Measurements from ENCODE around the gene LHPP.

LHPP gene

DNA sequence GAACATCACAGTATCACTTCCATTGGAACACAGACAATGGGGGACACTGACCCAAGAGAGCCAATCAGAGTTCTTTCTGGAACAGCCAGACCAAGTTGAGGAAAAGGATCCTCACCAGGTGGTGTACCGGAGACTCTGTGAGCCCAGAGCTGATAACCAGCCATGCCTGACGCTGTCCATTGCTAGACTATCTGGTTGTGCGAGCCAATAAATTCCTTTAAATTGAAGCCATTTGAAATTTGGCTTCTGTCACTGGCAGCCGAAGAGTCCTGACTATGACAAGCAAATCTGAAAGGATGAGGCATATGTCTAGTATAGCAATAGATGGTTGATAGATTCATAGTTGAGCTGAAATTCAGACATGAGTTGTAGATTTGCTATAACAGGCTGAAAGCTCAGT lies 3.1 kb upstream of the LHPP start:
- no peak overlapping the region for H3K9ac ChIP-seq (ENCODE audit: insufficient read length, low read depth)
- no peak overlapping the region for H3K4me3 ChIP-seq (ENCODE audit: insufficient read length, low read depth)
- no peaks in the 10 kb centered on the region for H3K36me3 ChIP-seq (ENCODE audit: insufficient read depth, insufficient read length, low read length)
- peaks cover 14% of the 10 kb centered on the region for H3K4me1 ChIP-seq (ENCODE audit: insufficient read depth, insufficient read length)
- no peak for DNase-seq (ENCODE audit: low read depth, low spot score)
- H3K27me3 ChIP-seq (ENCODE audit: insufficient read depth, insufficient read length): no peaks in the 10 kb centered on the region
- TF ChIP-seq SUZ12 (IDR thresholded peaks at IDR 0.05; ENCODE audit: extremely low read depth, insufficient read depth, insufficient read length) (no peak), YY1 (IDR thresholded peaks at IDR 0.05; ENCODE audit: insufficient read depth, insufficient read length) (no peak), ZNF274 (IDR thresholded peaks at IDR 0.05; ENCODE audit: low read depth, low read length) (no peak)
- H3K9me3 ChIP-seq (ENCODE audit: insufficient read depth, low read length): no peaks in the 10 kb centered on the region

DNA sequence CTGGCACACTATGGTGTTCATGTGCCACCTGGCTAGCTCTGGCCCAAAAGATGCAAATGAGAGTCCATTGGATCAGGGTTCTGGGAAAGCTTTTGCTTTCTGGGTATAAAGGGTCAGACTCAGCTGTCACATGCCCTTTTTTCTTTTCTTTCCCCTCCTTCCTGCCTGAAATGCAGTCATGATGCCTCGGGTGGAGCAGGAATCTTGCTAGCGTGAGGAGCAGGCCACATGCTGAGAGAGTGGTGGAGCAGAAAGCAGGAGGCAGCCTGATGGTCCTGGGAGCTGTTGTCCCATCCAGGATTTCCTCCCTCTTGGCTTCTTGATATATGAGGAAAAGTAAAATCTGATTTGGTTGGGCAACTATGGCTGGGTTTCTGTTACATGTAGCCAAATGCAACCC lies 2.7 kb upstream of the LHPP start:
- no peaks in the 10 kb centered on the region for H3K27me3 ChIP-seq (ENCODE audit: insufficient read depth, insufficient read length)
- no peak for TF ChIP-seq YY1 (IDR thresholded peaks at IDR 0.05; ENCODE audit: insufficient read depth, insufficient read length)
- TF ChIP-seq ZNF274 (IDR thresholded peaks at IDR 0.05; ENCODE audit: low read depth, low read length): no peak
- no peak for TF ChIP-seq SUZ12 (IDR thresholded peaks at IDR 0.05; ENCODE audit: extremely low read depth, insufficient read depth, insufficient read length)
- peaks cover under 1% of the 10 kb centered on the region for H3K36me3 ChIP-seq (ENCODE audit: insufficient read depth, insufficient read length, low read length)
- no peak overlapping the region for H3K9ac ChIP-seq (ENCODE audit: insufficient read length, low read depth)
- no peaks in the 10 kb centered on the region for H3K9me3 ChIP-seq (ENCODE audit: insufficient read depth, low read length)
- H3K4me3 ChIP-seq (ENCODE audit: insufficient read length, low read depth): no peak overlapping the region
- no peak for DNase-seq (ENCODE audit: low read depth, low spot score)
- peaks cover 14% of the 10 kb centered on the region for H3K4me1 ChIP-seq (ENCODE audit: insufficient read depth, insufficient read length)

DNA sequence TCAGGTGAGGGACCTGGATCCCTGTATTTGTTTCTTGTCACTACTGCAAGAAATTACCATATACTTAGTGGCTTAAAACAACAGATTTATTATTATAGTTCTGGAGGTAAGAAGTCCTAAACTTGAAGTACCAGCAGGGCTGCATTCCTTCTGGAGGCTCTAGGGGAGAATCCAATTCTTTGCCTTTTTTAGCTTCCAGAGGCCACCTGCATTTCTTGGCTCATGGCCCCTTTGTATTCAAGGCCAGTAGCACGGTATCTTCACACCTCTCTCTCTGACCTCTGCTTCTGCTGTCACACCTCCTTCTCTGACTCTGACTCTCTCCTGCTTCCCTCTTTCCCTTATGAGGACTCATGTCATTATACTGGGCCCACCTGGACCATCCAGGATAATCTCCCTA lies 2.2 kb upstream of the LHPP start:
- H3K4me1 ChIP-seq (ENCODE audit: insufficient read depth, insufficient read length): peaks cover 14% of the 10 kb centered on the region
- TF ChIP-seq YY1 (IDR thresholded peaks at IDR 0.05; ENCODE audit: insufficient read depth, insufficient read length) (no peak), SUZ12 (IDR thresholded peaks at IDR 0.05; ENCODE audit: extremely low read depth, insufficient read depth, insufficient read length) (no peak), ZNF274 (IDR thresholded peaks at IDR 0.05; ENCODE audit: low read depth, low read length) (no peak)
- no peak for DNase-seq (ENCODE audit: low read depth, low spot score)
- H3K4me3 ChIP-seq (ENCODE audit: insufficient read length, low read depth): no peak overlapping the region
- no peaks in the 10 kb centered on the region for H3K9me3 ChIP-seq (ENCODE audit: insufficient read depth, low read length)
- H3K9ac ChIP-seq (ENCODE audit: insufficient read length, low read depth): no peak overlapping the region
- peaks cover 4% of the 10 kb centered on the region for H3K36me3 ChIP-seq (ENCODE audit: insufficient read depth, insufficient read length, low read length)
- H3K27me3 ChIP-seq (ENCODE audit: insufficient read depth, insufficient read length): no peaks in the 10 kb centered on the region

DNA sequence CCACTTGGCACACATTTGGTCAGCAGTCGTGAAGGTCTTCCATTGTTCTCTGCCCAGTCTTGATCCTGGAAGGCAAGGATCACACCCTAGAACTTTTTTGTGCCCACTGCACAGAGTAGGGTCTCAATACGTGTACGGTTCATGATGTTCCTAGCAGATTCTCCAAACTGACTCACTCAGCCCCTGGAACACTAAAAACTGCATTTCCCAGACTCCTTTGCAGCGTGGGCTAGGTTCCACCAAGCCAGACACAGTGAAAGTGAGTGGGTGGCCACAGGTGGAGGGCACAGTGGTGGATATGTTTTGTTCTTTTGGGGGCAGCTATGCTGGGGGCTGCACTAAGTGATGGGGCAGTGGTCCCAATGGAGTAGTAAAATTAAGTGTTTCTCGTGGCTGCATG lies 1.5 kb upstream of the LHPP start:
- H3K4me1 ChIP-seq (ENCODE audit: insufficient read depth, insufficient read length): peaks cover 19% of the 10 kb centered on the region
- H3K4me3 ChIP-seq (ENCODE audit: insufficient read length, low read depth): no peak overlapping the region
- H3K27me3 ChIP-seq (ENCODE audit: insufficient read depth, insufficient read length): no peaks in the 10 kb centered on the region
- TF ChIP-seq SUZ12 (IDR thresholded peaks at IDR 0.05; ENCODE audit: extremely low read depth, insufficient read depth, insufficient read length) (no peak), YY1 (IDR thresholded peaks at IDR 0.05; ENCODE audit: insufficient read depth, insufficient read length) (no peak), ZNF274 (IDR thresholded peaks at IDR 0.05; ENCODE audit: low read depth, low read length) (no peak)
- H3K9me3 ChIP-seq (ENCODE audit: insufficient read depth, low read length): no peaks in the 10 kb centered on the region
- peaks cover 4% of the 10 kb centered on the region for H3K36me3 ChIP-seq (ENCODE audit: insufficient read depth, insufficient read length, low read length)
- H3K9ac ChIP-seq (ENCODE audit: insufficient read length, low read depth): no peak overlapping the region
- no peak for DNase-seq (ENCODE audit: low read depth, low spot score)

DNA sequence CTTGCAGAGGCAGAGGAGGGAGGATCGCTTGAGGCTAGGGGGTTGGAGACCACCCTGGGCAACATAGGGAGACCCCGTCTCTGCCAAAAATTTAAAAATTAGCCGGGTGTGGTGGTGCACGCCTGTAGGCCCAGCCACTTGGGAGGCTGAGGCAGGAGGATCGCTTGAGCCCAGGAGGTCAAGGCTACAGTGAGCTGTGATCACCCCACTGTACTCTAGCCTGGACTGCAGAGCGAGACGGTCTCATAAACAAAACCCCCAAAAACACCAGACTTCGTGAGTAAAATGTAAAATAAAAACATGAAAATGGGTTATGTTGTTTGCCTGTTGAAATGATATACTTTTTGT lies 699 bp downstream of the LHPP start:
- TF ChIP-seq SUZ12 (IDR thresholded peaks at IDR 0.05; ENCODE audit: extremely low read depth, insufficient read depth, insufficient read length): no peak
- TF ChIP-seq YY1 (IDR thresholded peaks at IDR 0.05; ENCODE audit: insufficient read depth, insufficient read length): no peak
- TF ChIP-seq ZNF274 (IDR thresholded peaks at IDR 0.05; ENCODE audit: low read depth, low read length): no peak
- no peaks in the 10 kb centered on the region for H3K27me3 ChIP-seq (ENCODE audit: insufficient read depth, insufficient read length)
- H3K4me1 ChIP-seq (ENCODE audit: insufficient read depth, insufficient read length): peaks cover 17% of the 10 kb centered on the region
- H3K36me3 ChIP-seq (ENCODE audit: insufficient read depth, insufficient read length, low read length): peaks cover 4% of the 10 kb centered on the region
- DNase-seq (ENCODE audit: low read depth, low spot score): no peak
- peak overlapping the region; percentile 85 for H3K9ac ChIP-seq (ENCODE audit: insufficient read length, low read depth)
- no peaks in the 10 kb centered on the region for H3K9me3 ChIP-seq (ENCODE audit: insufficient read depth, low read length)
- peak overlapping the region; percentile 69 for H3K4me3 ChIP-seq (ENCODE audit: insufficient read length, low read depth)

DNA sequence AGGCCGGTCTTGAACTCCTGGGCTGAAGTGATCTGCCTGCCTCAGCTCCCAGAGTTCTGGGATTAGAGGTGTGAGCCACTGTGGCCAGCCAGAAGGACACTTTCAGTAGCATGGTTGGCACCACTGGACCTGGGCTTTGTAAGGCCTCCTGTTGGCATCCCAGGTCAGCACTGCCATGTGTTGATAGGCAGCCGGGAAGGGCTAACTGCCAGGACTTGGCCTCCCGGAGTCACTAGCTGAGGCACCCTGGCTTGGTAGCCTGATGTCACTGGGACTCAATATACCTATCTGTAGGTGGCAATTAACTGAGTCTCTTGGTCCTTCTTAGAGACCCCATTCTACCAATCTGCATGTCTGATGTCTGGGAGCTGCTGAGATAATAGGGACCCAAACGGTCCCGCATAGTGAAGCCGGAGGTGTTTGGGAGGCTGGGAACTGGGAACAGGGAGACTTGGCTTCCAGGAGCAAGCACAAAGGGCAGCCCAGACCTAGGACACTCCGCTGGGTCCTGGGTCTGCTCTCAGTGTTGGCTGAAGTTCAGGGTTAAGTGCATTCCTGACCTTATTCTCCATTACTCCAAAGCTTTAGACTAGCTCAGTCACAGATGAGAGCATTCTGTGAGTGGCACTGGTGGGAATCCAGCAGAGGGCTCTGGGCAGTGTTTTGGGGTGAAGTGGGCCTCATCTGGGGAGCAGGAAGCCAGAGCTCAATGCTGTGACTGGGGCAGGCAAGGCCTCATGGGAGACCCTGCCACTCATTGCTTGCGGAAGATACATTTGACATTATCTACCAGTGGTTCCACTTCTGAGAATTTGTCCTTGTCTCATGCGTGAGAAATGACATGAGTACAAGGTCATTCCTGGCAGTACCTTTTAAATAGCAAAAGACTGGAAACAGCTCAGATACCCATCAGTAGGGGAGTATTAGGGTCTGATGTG lies 2.7 kb downstream of the LHPP start:
- Histone ChIP-seq H3K9ac (ENCODE audit: insufficient read length, low read depth) (peak overlapping the region; percentile 57), H3K36me3 (ENCODE audit: insufficient read depth, insufficient read length, low read length) (peaks cover 4% of the 10 kb centered on the region), H3K27me3 (ENCODE audit: insufficient read depth, insufficient read length) (no peaks in the 10 kb centered on the region), H3K9me3 (ENCODE audit: insufficient read depth, low read length) (no peaks in the 10 kb centered on the region), H3K4me3 (ENCODE audit: insufficient read length, low read depth) (no peak overlapping the region), H3K4me1 (ENCODE audit: insufficient read depth, insufficient read length) (peaks cover 11% of the 10 kb centered on the region)
- TF ChIP-seq ZNF274 (IDR thresholded peaks at IDR 0.05; ENCODE audit: low read depth, low read length) (no peak), YY1 (IDR thresholded peaks at IDR 0.05; ENCODE audit: insufficient read depth, insufficient read length) (no peak), SUZ12 (IDR thresholded peaks at IDR 0.05; ENCODE audit: extremely low read depth, insufficient read depth, insufficient read length) (no peak)
- DNase-seq (ENCODE audit: low read depth, low spot score): no peak

DNA sequence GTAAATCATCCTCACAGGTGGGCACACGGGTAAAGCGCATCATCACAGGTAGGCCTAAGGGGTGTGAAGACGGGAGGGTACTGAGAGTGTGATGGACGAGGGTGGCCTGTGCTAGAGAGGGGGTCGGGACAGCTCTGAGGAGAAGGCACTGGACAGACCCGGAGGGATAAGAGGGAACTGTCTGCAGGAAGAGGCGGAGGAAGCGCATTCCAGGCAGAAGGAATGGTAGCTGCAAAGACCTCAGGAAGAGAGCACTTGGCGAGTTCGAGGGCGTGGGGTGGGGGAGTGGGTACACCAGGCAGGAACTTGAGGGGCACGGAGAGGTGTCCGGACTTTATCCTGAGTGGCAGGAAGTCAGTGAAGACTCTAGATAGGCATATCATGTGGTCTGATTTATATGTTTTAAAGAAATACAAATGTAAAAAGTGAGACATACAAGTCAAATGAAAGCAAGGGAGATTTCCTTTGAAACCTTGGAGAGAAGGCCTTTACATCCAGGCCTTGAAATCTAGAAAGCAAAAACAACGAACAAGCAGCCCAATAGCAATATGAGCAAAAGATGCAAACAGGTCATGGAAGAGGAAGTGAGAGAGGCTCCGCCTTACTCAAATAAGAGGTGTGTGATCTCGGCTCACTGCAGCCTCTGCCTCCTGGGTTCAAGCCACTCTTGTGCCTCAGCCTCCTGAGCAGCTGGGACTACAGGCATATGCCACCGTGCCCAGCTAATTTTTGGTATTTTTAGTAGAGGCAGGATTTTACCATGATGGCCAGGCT lies 3.6 kb downstream of the LHPP start:
- Histone ChIP-seq H3K4me3 (ENCODE audit: insufficient read length, low read depth) (no peak overlapping the region), H3K27me3 (ENCODE audit: insufficient read depth, insufficient read length) (no peaks in the 10 kb centered on the region), H3K9ac (ENCODE audit: insufficient read length, low read depth) (peak overlapping the region; percentile 57), H3K36me3 (ENCODE audit: insufficient read depth, insufficient read length, low read length) (peaks cover 4% of the 10 kb centered on the region), H3K9me3 (ENCODE audit: insufficient read depth, low read length) (no peaks in the 10 kb centered on the region), H3K4me1 (ENCODE audit: insufficient read depth, insufficient read length) (peaks cover 7% of the 10 kb centered on the region)
- TF ChIP-seq SUZ12 (IDR thresholded peaks at IDR 0.05; ENCODE audit: extremely low read depth, insufficient read depth, insufficient read length): no peak
- TF ChIP-seq ZNF274 (IDR thresholded peaks at IDR 0.05; ENCODE audit: low read depth, low read length): no peak
- no peak for TF ChIP-seq YY1 (IDR thresholded peaks at IDR 0.05; ENCODE audit: insufficient read depth, insufficient read length)
- DNase-seq (ENCODE audit: low read depth, low spot score): no peak
